Fibroblast of lung (primary cell): Measurements from ENCODE around the gene TEC. TPM values are rescaled to one million over a fixed set of nuclear protein-coding genes. Genes with fewer than 3 reads are reported as not detected.

Source experiments
- DNase-seq, 2 donors: peaks; one replicate each; pipeline versions ENCODE4 v3.0.0 to v3.0.0-alpha.2; 2010; ENCODE audit warnings: low read depth in 2 of 2
- H2AFZ ChIP-seq: 2 replicates; pipeline ENCODE4 v1.5.1; 2012; ENCODE audit warnings: low read length, control low read depth, inconsistent platforms
- H3K27ac ChIP-seq: 2 replicates; pipeline ENCODE4 v1.5.1; 2011; ENCODE audit warnings: low read length, control low read depth; ENCODE audit not compliant: insufficient read depth
- H3K27me3 ChIP-seq: 2 replicates; pipeline ENCODE4 v1.5.1; 2011; ENCODE audit warnings: mild to moderate bottlenecking, low read length; ENCODE audit not compliant: control insufficient read depth, insufficient read depth
- H3K36me3 ChIP-seq: 2 replicates; pipeline ENCODE4 v1.5.1; 2011; ENCODE audit warnings: low read length; ENCODE audit not compliant: control insufficient read depth, insufficient read depth
- H3K4me1 ChIP-seq: 2 replicates; pipeline ENCODE4 v1.5.1; 2011; ENCODE audit warnings: low read length; ENCODE audit not compliant: control insufficient read depth, insufficient read depth; ENCODE audit errors: extremely low read depth
- H3K4me2 ChIP-seq: 2 replicates; pipeline ENCODE4 v1.5.1; 2011; ENCODE audit warnings: low read length, control low read depth; ENCODE audit not compliant: insufficient read depth; ENCODE audit errors: extremely low read depth
- H3K4me3 ChIP-seq, 4 experiments: fragments of 200-600 bp in 1 of 4; sonication (generic) in 1 of 4; replicated peaks in 1 of 4; 2 replicates each; pipeline ENCODE4 v1.5.1; 2011 to 2016; ENCODE audit warnings: low read length in 4 of 4, low read depth in 3 of 4, mild to moderate bottlenecking in 3 of 4, control low read depth in 2 of 4, inconsistent platforms in 1 of 4, mixed read lengths in 1 of 4; ENCODE audit not compliant: insufficient read depth in 1 of 4; ENCODE audit errors: control extremely low read depth in 1 of 4
- H3K79me2 ChIP-seq: 2 replicates; pipeline ENCODE4 v1.5.1; 2012; ENCODE audit warnings: mild to moderate bottlenecking, low read length, inconsistent platforms; ENCODE audit not compliant: control insufficient read depth, insufficient read depth
- H3K9ac ChIP-seq: 2 replicates; pipeline ENCODE4 v1.5.1; 2011; ENCODE audit warnings: mild to moderate bottlenecking, low read length, control low read depth; ENCODE audit not compliant: insufficient read depth
- H3K9me3 ChIP-seq: 2 replicates; pipeline ENCODE4 v1.5.1; 2012; ENCODE audit warnings: low read depth, low read length; ENCODE audit not compliant: control insufficient read depth, insufficient read depth
- H4K20me1 ChIP-seq: 2 replicates; pipeline ENCODE4 v1.5.1; 2011; ENCODE audit warnings: low read length; ENCODE audit not compliant: control insufficient read depth, insufficient read depth; ENCODE audit errors: extremely low read depth
- EZH2 ChIP-seq: IDR thresholded peaks from 2 replicates; pipeline ENCODE4 v1.5.1; 2012; ENCODE audit warnings: low read length, control low read depth, mild to moderate bottlenecking; ENCODE audit errors: missing control alignments
- polyA plus RNA-seq, 2 donors: library from polyadenylated mRNA; depleted of rRNA in 1 of 2; stranded (reverse) in 1 of 2; unstranded in 1 of 2; fragments of >200 nt; gene quantifications; 2 replicates each; pipeline ENCODE4 v1.2.1, GENCODE V29; 2011 to 2012; ENCODE audit warnings: missing spikeins in 1 of 2
- total RNA-seq: library from RNA; depleted of rRNA; stranded (reverse); fragments of >200 nt; gene quantifications from 2 replicates; pipeline ENCODE4 v1.2.1, GENCODE V29; 2014
- TF ChIP-seq, protein P1 (sequence below), 2 donors: IDR thresholded peaks in 1 of 2; conservative IDR thresholded peaks in 1 of 2; 1 replicate in 1 of 2; 2 replicates in 1 of 2; pipeline ENCODE4 v1.5.1; 2011 to 2012; ENCODE audit warnings: low read length in 2 of 2, control low read depth in 1 of 2, inconsistent platforms in 1 of 2, low read depth in 1 of 2, mild to moderate bottlenecking in 1 of 2

The TEC gene
- total and polyA plus RNA-seq, 2 donors (not counting 1 experiment from before 2014, with no cell fraction given) = 0.79 to 5.3 TPM

DNA sequence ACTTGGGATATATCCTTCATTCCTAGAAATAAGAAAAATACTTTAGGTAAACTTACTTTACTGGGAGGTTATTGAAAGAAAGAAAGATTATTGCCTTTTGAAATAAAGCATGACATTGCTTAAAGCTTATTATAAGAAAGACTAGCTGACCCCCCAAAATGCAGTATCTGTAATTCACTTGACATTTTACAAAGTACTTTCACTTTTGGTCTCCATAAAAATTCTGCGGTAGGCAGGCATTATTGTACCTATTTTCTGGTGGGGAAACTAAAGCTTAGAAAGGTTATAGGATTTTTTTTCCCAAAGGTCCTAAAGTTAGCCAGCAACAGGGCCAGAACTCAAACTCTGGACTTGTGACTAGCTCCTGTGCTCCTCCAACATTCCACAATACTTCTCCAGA, 105.9 kb downstream of the TEC start:
- Histone ChIP-seq H3K4me1 (no peaks in the 10 kb centered on the region), H3K27me3 (no peaks in the 10 kb centered on the region), H3K79me2 (no peaks in the 10 kb centered on the region), H3K9me3 (no peaks in the 10 kb centered on the region), H3K9ac (no peak overlapping the region), H3K27ac (no peak overlapping the region), H3K36me3 (no peaks in the 10 kb centered on the region), H3K4me2 (no peak overlapping the region), H3K4me3 (no peak overlapping the region), H4K20me1 (no peaks in the 10 kb centered on the region), H2AFZ (no peak overlapping the region)
- no peak for DNase-seq
- TF ChIP-seq, protein P1, sequence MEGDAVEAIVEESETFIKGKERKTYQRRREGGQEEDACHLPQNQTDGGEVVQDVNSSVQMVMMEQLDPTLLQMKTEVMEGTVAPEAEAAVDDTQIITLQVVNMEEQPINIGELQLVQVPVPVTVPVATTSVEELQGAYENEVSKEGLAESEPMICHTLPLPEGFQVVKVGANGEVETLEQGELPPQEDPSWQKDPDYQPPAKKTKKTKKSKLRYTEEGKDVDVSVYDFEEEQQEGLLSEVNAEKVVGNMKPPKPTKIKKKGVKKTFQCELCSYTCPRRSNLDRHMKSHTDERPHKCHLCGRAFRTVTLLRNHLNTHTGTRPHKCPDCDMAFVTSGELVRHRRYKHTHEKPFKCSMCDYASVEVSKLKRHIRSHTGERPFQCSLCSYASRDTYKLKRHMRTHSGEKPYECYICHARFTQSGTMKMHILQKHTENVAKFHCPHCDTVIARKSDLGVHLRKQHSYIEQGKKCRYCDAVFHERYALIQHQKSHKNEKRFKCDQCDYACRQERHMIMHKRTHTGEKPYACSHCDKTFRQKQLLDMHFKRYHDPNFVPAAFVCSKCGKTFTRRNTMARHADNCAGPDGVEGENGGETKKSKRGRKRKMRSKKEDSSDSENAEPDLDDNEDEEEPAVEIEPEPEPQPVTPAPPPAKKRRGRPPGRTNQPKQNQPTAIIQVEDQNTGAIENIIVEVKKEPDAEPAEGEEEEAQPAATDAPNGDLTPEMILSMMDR (conservative IDR thresholded peaks at IDR 0.05 in 1 of 2, IDR thresholded peaks at IDR 0.05 in 1 of 2; ENCODE audit: low read depth in 1 of 2, low read length in 2 of 2) = no peak
- TF ChIP-seq EZH2 = no peak

- DNase-seq = peak in 1 of 2 donors; percentile 68
- no peaks in the 10 kb centered on the region for H3K9me3 ChIP-seq
- TF ChIP-seq EZH2 = no peak
- TF ChIP-seq, protein P1 (conservative IDR thresholded peaks at IDR 0.05 in 1 of 2, IDR thresholded peaks at IDR 0.05 in 1 of 2; ENCODE audit: low read depth in 1 of 2, low read length in 2 of 2) = no peak
- H3K27ac ChIP-seq = no peak overlapping the region
- H2AFZ ChIP-seq = no peak overlapping the region
- no peaks in the 10 kb centered on the region for H3K79me2 ChIP-seq
- no peaks in the 10 kb centered on the region for H3K36me3 ChIP-seq
- H3K4me1 ChIP-seq = no peaks in the 10 kb centered on the region
- no peak overlapping the region for H3K4me2 ChIP-seq
- no peaks in the 10 kb centered on the region for H4K20me1 ChIP-seq
- no peaks in the 10 kb centered on the region for H3K27me3 ChIP-seq
- no peak overlapping the region for H3K9ac ChIP-seq
- no peak overlapping the region for H3K4me3 ChIP-seq
These were observed 107.5 kb downstream of the TEC start for GRCh38 chr4:48162162-48162561.

DNA sequence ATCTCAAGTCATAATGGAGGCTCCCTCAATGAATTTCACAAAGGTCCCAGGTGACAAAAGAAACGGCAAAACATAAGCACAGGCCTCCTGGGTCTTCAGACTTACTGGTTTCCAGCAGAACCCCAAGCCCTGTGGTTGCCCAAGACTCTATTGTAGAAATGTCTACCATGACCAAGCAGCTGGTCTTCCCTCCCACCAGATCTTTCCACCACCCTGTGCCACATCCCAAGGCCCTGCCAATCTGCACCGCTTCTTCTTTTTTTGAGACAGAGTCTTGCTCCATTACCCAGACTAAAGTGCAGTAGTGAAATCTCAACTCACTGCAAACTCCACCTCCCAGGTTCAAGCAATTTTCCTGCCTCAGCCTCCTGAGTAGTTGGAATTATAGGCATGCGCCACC, 112.4 kb downstream of the TEC start:
- TF ChIP-seq EZH2 = no peak
- TF ChIP-seq, protein P1 (conservative IDR thresholded peaks at IDR 0.05 in 1 of 2, IDR thresholded peaks at IDR 0.05 in 1 of 2; ENCODE audit: low read depth in 1 of 2, low read length in 2 of 2) = no peak

More for the DNA sequence above, 112.4 kb downstream of the TEC start:
- no peak overlapping the region for H3K27ac ChIP-seq
- H3K4me3 ChIP-seq = no peak overlapping the region
- no peaks in the 10 kb centered on the region for H3K79me2 ChIP-seq
- H3K4me1 ChIP-seq = no peaks in the 10 kb centered on the region
- no peak for DNase-seq
- no peaks in the 10 kb centered on the region for H3K9me3 ChIP-seq
- H4K20me1 ChIP-seq = no peaks in the 10 kb centered on the region
- H2AFZ ChIP-seq = no peak overlapping the region
- H3K9ac ChIP-seq = no peak overlapping the region
- H3K4me2 ChIP-seq = no peak overlapping the region
- H3K36me3 ChIP-seq = no peaks in the 10 kb centered on the region
- no peaks in the 10 kb centered on the region for H3K27me3 ChIP-seq
